Brain microvascular endothelial cell (primary cell): ENCODE data around the gene ASCL2.

Experiments
- DNase-seq: peaks from one replicate; pipeline ENCODE4 v3.0.0-alpha.2; 2020
- H3K27ac ChIP-seq: fragments of 250-450 bp; sonication (Bioruptor Pico); 2 replicates; pipeline ENCODE4 v1.5.1; 2020; ENCODE audit warnings: mild to moderate bottlenecking, moderate library complexity
- H3K27me3 ChIP-seq: fragments of 250-450 bp; sonication (Bioruptor Pico); replicated peaks from 2 replicates; pipeline ENCODE4 v1.5.1; 2020; ENCODE audit warnings: mild to moderate bottlenecking
- H3K36me3 ChIP-seq: fragments of 250-450 bp; sonication (Bioruptor Pico); replicated peaks from 2 replicates; pipeline ENCODE4 v1.5.1; 2020; ENCODE audit warnings: mild to moderate bottlenecking
- H3K4me3 ChIP-seq: 2 replicates; pipeline ENCODE4 v1.5.1; 2011; ENCODE audit warnings: low read depth, mild to moderate bottlenecking, control low read depth, low read length, moderate library complexity
- in situ Hi-C: cut with HindIII; loops from 2 replicates; pipeline ENCODE4 v1.10.0; 2017; ENCODE audit warnings: low sequenced_read_pairs, low pct_ligation_motif_present
- TF ChIP-seq, protein P1 (sequence below): IDR thresholded peaks from 2 replicates; pipeline ENCODE4 v1.5.1; 2011; ENCODE audit warnings: low read depth, mild to moderate bottlenecking, moderate library complexity, low read length, control low read depth, inconsistent platforms; ENCODE audit errors: missing control alignments

ASCL2 gene

DNA sequence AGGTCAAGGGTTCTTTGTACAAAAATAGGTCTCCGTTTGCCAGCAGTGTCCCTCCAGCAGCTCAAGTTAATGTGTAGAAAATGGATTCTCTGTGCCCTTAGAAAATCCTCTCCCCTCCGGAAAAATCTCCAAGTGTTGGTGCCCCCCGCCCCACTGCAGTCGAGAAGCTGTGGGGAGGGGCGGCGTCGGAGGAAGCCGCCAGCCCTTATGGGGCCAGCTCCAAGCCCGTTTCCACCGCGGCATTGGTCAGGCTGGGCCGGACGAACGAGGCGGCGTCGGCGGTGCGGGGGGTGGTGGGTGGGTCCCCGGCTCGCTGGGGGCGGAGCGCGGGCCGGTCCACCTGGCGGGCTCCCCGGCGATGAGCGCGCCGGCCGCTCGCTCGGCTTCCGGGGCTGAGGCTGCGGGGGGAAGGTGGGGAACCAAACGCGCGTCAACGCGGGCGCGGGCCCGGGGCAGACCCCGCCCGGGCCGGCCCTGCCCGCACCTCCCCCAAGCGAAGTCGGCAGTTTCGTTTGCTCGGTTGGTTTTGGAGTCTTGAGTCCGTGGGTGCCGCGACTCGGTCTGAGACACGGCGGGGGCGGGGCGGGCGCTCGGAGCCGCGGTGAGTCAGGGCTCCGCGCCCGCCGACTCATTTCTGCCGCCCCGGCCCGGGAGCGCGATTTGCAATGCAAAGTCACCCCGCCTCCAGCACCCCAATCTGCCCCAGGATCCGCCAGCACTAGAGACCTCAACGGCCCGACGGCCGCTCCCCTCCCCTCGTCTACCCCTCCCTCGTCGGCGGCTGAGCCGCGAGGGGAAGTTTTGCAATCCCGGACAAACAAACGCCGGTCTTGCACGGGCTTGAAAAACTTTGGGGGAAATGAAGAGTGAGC lies 1.4 kb downstream of the ASCL2 start:
- Histone ChIP-seq H3K27me3 (peaks cover 63% of the 10 kb centered on the region), H3K36me3 (no peaks in the 10 kb centered on the region), H3K4me3 (no peak overlapping the region), H3K27ac (no peak overlapping the region)
- TF ChIP-seq, protein P1, sequence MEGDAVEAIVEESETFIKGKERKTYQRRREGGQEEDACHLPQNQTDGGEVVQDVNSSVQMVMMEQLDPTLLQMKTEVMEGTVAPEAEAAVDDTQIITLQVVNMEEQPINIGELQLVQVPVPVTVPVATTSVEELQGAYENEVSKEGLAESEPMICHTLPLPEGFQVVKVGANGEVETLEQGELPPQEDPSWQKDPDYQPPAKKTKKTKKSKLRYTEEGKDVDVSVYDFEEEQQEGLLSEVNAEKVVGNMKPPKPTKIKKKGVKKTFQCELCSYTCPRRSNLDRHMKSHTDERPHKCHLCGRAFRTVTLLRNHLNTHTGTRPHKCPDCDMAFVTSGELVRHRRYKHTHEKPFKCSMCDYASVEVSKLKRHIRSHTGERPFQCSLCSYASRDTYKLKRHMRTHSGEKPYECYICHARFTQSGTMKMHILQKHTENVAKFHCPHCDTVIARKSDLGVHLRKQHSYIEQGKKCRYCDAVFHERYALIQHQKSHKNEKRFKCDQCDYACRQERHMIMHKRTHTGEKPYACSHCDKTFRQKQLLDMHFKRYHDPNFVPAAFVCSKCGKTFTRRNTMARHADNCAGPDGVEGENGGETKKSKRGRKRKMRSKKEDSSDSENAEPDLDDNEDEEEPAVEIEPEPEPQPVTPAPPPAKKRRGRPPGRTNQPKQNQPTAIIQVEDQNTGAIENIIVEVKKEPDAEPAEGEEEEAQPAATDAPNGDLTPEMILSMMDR = no peak
- in situ Hi-C loops = no loop called here
- DNase-seq = no peak

DNA sequence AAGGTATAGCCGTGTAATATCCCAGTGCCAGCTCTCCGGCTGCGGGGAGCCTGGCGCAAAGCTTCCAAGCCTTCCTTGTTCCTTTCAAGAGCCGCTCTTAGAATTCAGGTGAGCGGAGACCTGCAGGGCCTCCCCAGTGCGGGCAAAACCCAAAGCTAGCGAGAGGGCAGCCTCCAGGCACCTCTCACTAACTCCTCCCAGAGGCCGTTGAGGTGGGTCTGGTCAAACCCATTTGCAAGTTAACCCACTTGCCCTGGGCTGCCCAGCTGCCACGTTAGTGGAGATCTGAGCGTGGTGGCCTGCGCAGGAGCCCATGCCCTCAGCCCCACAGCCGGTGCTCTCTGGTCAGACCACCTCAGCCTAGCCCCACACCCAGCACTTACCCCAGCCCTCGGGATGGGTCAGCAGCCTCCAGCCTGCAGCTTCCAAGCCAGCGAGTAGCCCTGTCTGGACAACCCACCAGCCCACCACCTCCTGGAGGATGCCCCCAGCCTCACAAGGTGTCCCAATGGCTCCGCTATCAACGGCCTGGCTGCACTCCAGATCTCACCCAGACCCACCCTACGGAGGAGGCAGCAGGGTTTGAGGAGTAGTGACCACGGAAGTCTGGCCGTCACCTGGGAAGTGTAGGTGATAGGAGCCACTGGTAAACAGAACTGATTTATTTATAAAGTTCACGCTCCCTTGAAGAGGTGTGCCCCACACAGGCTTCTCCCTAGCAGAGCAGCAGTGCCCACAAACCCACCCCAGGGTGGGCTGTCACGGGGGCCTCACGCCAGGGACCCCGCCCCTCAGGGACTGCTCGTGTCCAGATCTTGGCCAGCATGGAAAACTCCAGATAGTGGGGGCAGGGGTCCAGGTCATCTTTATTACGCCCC lies 2.3 kb downstream of the ASCL2 start:
- Histone ChIP-seq H3K27me3 (peaks cover 54% of the 10 kb centered on the region), H3K36me3 (no peaks in the 10 kb centered on the region), H3K27ac (no peak overlapping the region), H3K4me3 (no peak overlapping the region)
- in situ Hi-C loops = no loop called here
- TF ChIP-seq, protein P1 = no peak
- DNase-seq = no peak

DNA sequence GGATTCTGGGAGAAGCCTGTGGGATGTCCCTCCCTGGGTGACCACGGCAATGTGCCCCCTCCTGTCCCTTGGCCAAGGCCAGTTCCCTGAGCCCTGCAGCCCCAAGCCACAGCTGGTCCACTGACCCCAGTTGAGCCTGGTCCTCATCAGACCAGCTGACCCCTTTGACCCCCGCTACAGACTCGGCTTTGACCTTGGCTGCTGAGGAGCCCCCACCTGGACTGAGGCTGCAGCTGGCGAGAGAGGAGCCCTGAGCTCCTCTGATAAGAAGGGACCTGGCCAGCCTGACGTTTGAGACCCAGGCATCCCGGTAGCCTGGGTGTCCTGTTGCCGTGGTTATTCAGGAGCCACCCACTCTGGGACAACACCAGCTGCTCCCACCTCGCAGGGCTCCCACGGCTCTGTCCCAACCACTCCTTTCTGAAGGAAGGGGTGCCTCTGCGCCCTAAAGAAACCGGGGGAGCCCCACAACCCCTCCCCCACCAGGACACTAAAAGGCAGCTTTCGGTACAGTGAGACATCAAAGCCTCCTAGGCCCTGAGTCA lies 3.0 kb downstream of the ASCL2 start:
- H3K27ac ChIP-seq = no peak overlapping the region
- TF ChIP-seq, protein P1 = no peak

DNA sequence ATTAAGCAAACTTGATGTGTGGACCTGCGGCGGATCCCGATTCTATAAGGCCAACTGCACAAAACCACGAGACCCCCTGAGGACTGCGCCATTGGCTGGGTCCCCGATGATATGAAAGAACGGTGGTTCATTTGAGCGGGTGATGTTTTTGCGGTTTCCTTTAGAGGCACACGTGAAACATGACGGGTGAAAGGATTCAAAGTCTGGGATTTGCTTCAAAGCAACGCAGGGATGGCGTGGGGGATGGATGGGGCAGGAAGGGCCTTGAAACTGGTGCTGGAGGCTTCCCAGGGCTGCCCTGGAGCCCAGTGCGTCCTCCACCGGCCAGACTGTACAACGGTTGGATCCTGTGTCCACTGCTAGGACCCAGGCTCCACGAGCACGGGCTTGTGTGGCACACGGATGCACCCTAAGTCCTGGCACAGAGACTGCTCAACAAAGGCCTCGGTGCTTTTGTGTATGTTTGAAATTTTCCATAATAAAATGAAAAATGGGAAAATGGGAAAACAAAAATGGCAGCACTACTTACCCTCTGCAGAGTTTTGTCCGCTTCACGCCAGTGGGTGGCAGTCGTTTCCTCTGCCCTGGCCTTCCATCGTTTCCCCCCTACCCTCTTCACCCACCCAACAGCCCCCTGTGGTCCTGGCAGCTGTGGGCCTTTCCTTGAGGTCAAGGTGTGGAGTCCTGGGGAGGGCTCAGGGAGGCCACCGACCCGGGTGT lies 3.6 kb downstream of the ASCL2 start:
- H3K4me3 ChIP-seq = no peak overlapping the region
- no peak for DNase-seq
- H3K36me3 ChIP-seq = no peaks in the 10 kb centered on the region
- in situ Hi-C loops = no loop called here
- TF ChIP-seq, protein P1 = no peak
- peaks cover 43% of the 10 kb centered on the region for H3K27me3 ChIP-seq
- H3K27ac ChIP-seq = no peak overlapping the region

More for the DNA sequence above, 3.0 kb downstream of the ASCL2 start:
- Histone ChIP-seq H3K4me3 (no peak overlapping the region), H3K27me3 (peaks cover 48% of the 10 kb centered on the region), H3K36me3 (no peaks in the 10 kb centered on the region)
- DNase-seq = no peak
- in situ Hi-C loops = no loop called here

DNA sequence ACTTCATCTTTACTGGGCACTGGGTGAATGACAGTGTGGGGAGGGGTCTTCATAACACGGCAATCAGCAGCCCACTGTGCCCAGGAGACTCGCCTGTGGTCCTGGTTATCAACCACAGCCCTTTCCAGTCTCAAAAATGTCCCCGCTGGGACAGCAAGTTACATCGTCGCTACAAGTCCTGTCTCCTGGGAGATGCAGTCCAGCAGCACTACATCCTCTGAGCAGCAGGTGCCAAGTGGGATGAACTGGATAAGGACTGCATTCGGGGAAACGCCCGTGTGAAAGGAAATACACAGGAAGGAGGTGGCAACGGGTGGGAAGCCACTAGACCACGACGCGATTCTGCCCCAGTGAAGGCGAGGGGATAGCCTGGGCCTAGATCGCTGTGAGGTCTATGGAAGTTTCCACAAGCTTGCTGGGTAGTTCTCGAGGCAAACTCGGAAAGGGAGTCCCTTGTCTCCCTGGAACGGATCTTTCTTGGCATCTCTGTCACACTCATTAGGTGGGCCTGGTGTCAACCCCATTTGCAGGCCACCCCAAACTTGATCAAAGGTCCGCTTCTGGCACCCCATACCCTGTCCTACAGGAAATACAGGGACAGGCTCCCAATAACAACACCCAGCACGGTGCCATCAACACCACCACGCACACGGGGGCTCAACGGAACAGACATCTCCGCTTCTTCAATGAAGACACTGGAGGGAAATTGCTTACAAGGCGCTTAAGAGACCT lies 4.4 kb downstream of the ASCL2 start:
- DNase-seq = no peak
- in situ Hi-C loops = no loop called here
- Histone ChIP-seq H3K27ac (no peak overlapping the region), H3K36me3 (no peaks in the 10 kb centered on the region), H3K27me3 (peaks cover 36% of the 10 kb centered on the region), H3K4me3 (no peak overlapping the region)
- TF ChIP-seq, protein P1 = no peak
